HG02884 (cell line): ENCODE data around the gene FKBP2.

Experiments used
- ATAC-seq: cut with Tn5 transposase; IDR thresholded peaks from one replicate; pipeline ENCODE4 v1.9.1; 2021; ENCODE audit warnings: mild to moderate bottlenecking, moderate library complexity; ENCODE audit not compliant: unreplicated experiment

Gene FKBP2

DNA sequence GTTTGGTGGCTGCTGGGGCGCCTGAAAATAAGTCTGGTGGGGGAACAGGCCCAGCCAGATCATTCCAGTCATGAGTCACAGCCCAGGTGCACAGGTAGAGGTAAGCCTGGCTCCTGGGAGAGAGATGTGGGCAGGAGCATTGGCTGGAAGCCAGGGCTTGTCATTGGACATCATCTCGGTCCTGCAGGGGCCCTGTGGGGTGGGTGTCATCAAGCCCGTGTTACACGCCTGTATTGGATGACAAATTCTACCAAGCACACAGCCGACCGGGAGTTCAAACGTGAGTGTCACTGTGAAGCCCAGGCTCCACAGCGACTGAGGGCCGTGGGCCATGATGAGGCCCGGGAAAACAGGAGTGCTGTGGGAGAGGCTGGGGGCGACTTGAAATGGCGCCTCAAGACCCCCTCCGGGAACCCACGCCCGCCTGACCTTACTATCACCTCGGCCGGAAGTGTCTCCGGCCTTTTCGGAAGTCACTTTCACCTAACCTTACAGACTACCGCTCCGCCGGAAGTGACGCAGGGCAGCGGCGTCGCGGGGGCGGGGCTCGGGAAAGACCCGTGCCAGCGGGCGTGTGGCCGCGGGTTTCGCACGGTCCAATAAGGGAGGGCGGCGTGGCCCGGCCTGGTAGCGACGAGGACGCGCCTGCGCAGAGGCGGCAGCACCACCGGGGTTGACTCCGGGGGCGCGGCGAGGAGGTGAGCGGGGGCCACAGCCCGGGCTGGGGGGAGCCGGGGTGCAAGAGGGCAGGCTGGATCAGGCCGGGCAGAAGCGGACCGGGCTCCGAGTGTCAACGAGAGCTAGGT lies at the start of gene FKBP2:
FKBP2 (plus strand) TSS at position 661 of the 806 bp plus-strand sequence. CDS start 1,293 bp downstream, outside the sequence.
- ATAC-seq, result peak; percentile 52

DNA sequence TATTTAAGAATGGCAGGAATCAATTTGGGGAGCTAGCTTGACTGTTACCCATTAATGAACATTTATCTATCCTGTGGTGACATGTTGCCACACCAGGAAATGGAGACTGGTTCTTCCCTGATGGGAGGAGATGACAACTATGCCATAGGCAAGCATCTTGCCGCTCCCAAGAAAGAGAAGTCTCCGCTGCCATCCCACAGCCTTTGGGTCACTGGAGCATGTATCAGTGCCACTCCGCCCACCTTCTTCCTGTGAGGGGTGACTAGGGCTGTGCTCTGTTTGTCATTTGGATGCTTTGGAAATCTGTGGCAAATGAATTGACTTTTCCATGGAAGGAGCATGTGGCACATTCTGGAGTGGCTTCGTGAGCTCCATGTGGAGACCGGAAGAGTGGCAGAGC lies 48.5 kb upstream of the FKBP2 start:
- no peak for ATAC-seq

DNA sequence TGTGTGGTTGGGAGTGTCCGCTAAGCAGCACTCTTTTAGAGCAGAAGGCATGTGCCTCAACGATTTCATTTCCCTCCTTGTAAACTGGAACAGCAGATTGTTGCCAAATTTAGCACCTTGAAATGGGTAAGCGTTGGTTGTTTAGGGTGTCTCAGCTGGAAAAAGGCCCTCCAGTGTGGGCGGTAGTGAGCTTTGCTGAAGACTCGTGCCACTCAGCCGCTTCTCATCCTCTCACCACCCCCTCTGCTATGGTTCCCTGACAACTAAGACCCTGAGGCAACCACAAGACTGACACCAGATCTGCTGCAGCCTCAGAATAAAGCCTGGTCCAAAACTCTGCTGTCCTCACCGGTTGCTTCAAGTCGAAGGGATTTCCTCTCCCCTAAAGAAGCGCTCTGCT lies 44.3 kb upstream of the FKBP2 start:
- ATAC-seq, result no peak

DNA sequence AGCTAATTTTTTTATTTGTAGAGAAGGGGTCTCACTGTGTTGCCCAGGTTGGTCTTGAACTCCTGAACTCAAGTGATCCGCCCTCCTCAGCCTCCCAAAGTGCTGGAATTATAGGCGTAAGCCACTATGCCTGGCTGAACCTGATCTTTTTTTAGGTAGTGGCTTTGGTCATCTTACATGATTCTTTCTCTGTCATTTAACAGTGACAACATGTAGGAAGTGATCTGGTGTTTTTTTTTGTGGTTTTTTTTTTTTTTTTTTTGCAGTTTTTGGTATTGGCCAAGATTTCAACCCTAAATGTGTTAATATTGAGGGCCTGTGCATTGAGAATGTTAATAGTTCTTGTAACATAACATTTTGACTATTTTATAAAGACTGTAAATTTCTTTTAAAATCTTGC lies 42.4 kb upstream of the FKBP2 start:
- no peak for ATAC-seq

DNA sequence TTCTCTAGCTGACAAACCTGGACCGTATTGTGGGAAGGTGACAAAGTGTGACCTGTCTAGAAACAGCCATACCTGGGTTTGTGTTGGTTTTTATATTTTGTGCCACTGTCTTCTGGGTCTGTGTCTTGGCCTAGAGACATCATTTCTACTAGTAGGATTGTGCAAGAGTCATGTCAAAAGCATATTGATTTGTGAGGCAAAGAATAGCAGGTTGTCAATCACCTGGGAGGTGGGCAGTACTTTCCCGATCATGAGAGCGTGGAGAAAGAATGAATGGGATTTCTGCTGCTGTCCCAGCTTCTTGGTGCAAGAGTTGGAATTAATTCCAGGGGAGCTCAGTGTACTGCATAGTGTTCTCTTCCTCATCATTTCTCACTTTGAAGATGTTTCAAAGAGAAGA lies 39.4 kb upstream of the FKBP2 start:
- no peak for ATAC-seq

DNA sequence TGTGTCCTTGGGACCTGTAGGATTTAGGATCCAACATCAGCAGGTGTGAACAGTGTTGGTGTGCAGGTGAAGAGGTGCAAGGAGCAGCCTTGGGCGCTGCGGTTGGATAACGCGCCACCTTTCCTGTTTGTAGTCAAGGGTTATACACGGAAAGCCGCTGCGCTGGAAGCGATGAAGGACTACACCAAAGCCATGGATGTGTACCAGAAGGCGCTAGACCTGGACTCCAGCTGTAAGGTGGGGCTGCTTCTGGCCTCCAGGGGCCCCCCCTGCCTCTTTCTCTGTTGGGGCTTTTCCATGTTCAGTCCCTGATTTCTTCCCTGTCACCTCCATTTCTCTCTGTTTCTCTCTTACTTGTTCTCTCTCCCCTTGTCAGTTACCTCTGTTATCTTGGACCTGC lies 37.9 kb upstream of the FKBP2 start:
- no peak for ATAC-seq

DNA sequence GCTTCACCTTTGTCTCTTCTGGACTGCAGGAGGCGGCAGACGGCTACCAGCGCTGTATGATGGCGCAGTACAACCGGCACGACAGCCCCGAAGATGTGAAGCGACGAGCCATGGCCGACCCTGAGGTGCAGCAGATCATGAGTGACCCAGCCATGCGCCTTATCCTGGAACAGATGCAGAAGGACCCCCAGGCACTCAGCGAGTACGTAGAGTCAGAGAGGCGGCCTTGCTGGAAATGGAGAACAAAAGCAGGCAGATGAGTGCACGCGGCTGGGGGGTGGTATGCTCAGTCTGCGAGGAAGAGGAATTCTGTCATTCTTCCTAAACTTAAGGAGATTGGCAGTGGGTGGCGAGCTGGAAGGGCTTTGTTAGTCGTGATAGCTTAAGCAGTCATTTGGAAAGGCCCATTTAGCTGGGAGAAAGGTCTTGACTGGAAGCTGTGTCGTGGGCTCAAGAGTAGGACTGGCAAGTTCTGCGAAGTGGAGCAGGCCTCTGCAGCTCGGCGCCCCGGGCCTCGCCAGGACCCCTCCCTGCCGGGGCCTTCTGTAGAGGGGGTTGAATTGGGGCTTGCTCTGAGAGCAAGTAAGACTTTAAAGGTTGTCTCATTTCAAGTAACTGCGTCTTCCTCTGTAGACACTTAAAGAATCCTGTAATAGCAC lies 37.3 kb upstream of the FKBP2 start:
- no peak for ATAC-seq

DNA sequence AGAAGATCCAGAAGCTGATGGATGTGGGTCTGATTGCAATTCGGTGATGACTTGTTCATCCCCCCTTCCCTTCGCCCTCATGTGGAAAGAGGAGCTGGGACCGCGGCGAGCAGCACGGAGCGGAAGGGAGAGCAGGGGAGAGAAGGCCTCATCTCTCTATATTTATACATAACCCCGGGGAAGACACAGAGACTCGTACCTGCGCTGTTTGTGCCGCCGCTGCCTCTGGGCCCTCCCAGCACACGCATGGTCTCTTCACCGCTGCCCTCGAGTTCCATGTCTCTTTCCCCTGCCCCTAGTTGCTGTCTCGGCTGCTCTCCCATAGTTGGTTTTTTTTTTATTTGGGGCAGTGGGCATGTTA lies 36.8 kb upstream of the FKBP2 start:
- ATAC-seq, result no peak

DNA sequence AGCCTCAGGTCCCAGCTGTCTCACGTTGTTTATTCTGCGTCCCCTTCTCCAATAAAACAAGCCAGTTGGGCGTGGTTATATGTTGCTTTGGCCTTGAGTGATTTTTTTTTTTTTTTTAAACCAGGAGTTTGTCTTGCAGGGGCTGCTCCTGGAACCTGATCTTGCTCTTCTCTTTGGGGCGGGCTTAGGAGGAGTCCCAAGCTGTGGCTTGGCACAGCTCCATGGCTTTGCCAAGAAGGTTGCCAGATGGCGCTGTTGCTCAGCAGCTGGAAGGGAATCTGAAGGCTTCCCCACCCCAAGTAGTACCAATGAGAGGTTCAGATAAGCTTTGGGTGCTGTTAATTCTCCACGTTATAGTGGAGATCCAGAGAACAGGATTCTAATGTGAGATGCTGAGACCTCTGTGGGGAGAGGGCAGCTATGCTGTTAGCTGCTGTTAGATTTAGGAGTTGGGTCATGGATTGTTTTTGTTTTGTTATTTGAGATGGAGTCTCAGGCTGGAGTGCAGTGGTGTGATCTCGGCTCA lies 36.4 kb upstream of the FKBP2 start:
- no peak for ATAC-seq

DNA sequence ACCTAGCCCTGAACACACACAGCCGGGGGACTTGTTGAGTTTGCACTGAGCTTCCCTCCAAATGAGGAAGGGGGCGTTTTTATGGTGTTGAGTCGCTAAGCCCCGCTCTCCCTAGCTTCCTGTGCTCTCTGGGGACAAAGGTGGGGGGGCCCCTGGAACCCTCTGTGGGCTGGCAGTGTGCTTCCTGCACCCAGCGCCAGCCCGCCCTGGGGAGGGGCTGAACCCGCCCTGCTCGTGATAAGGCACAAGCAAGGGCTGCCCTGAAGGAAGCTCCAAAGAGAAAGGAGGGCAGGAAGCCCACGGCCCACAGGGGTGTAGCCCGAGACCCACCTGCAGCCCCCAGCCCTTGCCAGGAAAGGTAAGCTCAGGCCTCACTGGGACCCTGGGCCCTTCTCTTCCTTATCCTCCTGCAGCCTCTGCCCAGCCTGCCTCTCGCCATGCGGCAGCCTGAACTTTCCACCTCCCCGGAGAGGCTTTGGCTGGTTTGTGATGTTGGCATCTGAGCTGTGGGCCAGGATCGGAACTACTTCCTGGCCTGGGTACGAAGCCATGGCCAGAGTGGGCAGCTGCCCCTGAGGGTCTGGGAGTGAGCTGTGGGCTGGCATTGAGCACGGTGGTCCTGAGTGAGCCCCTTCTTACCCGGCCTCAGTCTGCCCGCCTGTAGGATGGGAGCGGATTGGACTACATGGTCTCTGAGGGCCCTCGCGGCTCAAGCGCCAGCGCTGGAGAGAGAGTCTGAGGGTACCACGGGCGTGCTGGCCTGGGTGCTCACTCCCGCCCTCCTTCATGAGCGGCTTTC lies 34.2 kb upstream of the FKBP2 start, which contains the start of gene FERMT3:
FERMT3 (plus strand) TSS at position 265 of the 799 bp plus-strand sequence. CDS start 644 bp downstream, outside the sequence.
- no peak for ATAC-seq

DNA sequence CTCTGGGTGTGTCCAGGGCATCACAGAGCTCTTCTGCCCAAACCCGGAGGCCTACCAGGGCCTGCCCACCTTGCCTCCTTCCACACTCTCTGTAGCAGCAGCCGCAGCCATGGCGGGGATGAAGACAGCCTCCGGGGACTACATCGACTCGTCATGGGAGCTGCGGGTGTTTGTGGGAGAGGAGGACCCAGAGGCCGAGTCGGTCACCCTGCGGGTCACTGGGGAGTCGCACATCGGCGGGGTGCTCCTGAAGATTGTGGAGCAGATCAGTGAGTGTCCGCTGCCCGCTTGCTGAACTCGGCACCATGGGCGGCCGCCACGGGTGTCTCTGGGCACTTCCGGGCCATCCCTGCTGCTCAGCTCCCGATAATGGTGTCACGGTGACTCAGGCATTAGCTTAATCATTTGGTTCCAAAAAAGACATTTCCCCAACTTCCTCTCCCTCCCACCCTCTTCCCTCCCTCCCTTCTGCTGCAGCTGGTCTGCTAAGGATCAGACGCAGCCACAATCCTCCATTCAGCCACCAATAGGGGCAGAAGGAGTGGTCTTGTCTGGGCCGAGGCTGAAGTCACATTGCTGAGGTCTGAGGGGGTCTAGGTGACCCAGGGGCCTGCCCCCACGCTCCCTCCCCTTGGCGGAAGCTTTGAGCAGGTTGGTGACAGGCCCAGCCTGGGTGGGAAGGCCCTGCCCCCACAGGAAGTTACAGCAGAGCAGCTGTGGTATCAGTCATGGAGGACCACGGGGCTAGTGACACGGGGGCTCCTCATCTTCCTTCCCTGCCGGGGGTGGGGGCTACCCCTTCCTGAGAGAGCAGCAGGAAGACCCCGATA lies 33.4 kb upstream of the FKBP2 start:
- ATAC-seq, result peak; percentile 40

DNA sequence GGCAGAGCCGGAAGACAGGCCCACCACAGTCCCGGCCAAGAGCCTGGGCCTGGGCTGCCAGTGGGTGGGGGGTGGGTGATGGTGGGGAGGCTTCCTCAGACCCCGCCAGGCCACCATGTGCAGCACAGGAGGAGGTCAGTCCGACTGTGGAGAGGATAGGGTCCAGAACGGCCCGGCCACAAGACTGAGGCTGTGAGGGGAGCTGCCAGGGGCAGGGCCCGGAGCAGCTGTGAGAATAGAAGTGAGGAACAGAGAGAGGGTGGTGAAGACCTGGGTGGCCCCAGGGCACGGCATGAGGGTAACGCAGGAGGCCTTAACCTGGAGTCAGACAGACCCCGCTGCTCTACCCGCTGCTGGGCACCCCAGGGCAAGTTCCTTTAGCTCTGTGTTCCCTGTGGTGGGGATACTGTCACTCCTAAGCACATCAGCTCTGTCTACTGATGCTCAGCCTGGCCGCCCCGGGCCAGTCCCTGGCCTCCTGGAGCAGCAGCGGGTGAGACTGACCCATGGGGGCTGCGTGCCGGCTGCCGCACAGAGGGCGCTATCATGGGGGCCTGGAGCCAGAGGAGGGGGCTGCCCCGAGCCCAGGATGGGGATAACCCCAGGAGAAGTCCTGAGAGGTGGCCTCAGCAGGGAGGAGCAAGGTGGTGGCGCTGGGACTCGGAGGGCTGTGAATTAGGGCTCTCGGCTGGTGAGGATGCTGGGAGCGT lies 32.7 kb upstream of the FKBP2 start:
- ATAC-seq, result no peak

DNA sequence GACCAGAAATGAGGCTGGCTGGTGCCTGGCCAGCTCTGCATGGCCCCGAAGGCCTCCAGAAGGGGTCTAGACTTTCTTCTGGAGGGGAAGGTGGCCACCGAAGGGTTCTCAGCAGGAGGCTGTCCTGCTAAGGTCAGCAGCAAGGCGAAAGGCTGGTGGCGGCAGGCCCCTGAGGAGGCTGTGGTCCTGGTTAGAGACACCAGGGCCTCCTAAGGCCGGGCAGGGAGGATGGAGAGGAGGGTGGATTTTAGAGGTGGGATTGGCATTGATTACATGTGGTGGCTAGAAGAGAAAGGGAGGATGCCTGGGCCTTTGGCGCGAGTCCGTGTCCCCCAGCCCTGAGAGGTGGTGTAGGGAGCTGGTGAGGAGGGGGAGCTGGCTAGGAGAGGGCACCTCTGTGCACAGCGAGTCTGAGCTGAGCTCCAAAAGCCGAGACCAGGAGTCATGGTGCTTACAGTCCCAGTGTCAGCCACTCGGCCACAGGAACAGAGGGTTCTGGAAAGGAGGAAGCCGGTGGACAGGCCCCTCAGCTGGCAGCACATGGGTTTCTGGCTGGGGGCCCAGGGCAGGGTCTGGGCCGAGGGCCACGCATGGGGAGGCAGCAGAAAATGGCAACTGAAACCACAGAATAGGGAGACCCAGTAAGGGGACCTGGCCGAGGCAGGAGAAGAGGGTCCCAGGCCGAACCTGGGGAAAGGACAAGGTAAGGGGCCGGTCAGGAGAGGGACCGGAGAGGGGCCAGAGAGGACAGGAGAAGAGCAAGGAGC lies 31.9 kb upstream of the FKBP2 start:
- ATAC-seq, result no peak

DNA sequence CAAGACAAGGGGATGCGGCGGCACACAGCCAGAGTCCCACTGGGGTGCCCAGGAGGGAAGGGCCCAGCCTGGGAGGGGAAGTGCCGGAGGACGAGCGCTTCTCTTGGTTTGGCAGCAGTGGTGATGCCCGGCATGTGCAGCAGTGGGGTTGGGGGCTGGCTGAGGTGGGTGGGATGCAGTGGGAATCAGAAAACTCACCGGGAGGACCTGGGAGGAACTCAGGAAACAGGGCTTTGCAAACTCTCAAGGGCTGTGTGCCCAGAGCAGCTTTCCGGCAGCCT lies 31.4 kb upstream of the FKBP2 start:
- ATAC-seq, result no peak

DNA sequence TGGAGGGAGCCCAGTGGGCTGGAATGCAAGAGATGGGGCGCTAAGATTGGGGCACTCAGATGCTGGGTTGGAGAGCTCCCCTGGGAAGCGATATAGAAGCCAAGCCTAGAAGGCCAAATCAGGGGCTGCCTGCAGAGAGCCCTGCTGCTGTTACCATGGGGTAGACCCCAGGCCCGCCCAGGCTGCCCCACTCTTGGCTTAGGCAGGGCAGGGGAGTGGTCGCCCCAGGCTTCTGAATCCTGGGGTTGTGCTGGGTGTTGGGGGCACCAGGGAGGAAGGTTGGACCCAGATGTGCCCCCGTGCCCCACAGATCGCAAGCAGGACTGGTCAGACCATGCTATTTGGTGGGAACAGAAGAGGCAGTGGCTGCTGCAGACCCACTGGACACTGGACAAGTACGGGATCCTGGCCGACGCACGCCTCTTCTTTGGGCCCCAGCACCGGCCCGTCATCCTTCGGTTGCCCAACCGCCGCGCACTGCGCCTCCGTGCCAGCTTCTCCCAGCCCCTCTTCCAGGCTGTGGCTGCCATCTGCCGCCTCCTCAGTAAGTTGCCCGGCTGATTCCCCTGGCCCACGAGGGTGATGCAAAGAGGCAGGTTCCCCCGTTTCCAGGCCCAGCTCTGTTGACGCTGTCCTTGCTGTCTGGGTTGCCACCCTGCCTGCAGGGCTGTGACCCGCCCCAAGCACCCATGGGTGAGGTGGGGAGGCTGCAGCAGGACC lies 30.4 kb upstream of the FKBP2 start:
- ATAC-seq, result no peak

DNA sequence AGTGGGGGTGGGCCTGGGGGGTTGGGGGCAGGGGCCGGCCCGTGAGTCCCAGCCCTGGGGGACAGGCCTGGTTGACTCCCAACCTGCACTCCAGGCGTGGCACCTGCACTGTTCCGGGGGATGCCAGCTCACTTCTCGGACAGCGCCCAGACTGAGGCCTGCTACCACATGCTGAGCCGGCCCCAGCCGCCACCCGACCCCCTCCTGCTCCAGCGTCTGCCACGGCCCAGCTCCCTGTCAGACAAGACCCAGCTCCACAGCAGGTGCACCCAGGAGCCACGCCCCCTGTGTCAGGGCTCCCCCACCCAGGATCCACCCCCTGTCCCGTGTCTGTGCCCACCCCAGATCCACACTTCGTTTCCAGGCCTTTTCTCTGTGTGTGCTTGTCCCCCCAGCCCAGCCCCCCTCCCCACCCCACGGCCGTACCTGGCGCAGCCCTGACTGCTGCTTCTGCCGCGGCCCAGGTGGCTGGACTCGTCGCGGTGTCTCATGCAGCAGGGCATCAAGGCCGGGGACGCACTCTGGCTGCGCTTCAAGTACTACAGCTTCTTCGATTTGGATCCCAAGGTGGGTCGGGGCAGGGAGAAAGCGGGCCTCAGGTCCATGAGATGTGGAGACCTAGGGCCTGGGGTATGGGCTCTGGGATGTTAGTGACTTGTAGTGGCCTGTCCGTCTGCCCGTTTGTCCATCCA lies 29.6 kb upstream of the FKBP2 start:
- ATAC-seq, result no peak

DNA sequence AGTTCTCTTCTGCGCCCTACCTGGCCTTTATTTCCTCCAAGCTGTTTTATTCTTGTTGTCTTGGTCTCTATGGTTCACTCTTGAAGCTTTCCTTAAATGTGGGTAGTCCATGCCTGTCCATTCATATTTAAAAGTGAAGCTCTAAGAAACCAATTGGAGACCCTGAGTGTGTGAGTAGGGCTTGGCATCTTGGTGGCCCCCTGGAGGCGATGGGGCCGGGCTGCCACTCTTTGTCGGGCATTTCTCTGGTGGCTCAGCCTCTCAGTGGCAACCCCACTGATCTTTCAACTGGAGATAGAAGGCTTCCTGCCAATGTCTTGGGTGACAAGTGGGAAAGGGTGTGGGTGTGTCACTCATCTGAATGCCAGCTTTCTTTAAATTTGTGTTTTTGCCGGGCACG lies 24.0 kb upstream of the FKBP2 start:
- ATAC-seq, result no peak
